ENCODE results near the gene STYXL1.

Gene STYXL1

DNA sequence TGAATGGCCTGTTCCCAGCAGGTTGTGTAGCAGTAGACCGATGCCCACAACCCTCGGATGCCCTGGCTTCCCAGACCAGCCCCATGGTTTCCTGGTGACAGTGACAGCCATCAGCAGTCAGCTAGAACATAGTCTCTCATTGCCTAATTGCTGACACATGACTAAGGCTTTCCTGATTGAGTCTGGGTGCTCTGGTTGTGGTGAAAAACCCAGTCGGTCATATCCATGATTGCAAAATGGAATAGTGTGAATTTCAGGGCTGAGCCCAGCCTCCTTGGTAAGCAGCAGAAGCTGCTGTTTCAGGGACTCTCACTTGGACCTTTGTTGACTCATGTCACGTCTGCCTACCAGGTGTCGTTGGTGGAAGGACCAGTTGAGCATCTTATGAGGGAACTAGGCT, 96.3 kb downstream of the STYXL1 start:
- DNase-seq: no peak

DNA sequence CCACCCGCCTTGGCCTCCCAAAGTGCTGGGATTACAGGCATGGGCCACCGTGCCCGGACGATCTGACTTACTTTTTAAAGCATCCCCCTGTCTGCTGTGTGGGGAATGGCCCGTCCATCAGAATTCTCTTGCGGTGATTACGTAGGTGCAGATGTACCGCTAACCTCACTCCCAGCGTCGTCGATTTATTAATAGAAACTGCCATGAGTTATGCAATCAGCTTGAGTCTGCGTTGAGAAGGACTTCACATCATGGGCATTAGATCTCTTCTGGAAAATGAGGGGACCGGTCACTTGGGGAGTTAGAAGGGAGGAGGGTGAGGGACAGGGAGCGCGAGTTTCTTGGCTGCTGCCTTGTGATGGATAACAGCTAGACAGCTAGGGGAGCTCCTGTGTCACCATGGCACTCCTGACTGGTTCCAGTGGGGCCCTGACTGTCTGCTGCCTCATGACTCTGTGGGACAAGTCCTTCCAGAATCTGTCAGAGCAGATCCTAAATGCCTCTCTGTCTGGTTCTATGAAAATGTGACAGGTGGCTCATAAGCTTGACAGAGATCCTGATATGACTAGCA, 97.6 kb downstream of the STYXL1 start:
- no peak for DNase-seq

DNA sequence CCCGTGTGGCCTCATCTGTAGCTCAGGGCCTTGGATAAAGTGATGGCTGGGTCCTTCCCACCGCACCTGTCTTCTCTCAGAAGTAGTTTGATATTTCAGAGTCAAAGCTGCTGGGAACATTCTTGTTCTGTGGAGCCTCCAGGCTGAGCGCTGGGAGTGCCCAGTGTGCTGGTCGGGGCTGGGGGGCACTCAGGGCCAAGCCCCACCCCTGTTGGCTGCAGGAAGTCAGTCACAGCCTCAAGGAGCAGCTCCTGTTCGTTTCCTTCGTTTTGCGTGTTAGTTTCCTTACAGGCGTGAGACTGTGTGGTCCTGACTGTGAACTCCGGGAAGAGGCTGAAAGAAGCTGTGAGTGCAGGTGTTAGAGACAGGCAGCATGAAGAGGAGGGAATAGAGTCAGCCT, 99.6 kb downstream of the STYXL1 start:
- DNase-seq: no peak

Measured in CD4-positive, alpha-beta T cell treated with Interleukin-4 for 4 hours (primary cell).